Upper lobe of left lung (tissue), 6 donors: ENCODE data around the gene CUTA. TPM values are rescaled to one million over a fixed set of nuclear protein-coding genes. Genes with fewer than 3 reads are reported as not detected.
"Not testable (repeated sequence)": the region's sequence is repeated elsewhere in the genome, so short reads cannot be mapped to it uniquely, and the experiment has no call there.

Source experiments
- ATAC-seq, 2 donors: fragments of 200-7000 bp; cut with Tn5 transposase; one replicate each; pipeline ENCODE4 v1.9.1; 2022; ENCODE audit warnings: mild to moderate bottlenecking in 2 of 2, moderate library complexity in 2 of 2; ENCODE audit not compliant: low FRiP score in 2 of 2
- DNase-seq, 2 donors: peaks; one replicate each; pipeline ENCODE4 v3.0.0-alpha.2; 2019 to 2020
- H3K27ac ChIP-seq, 4 donors: fragments of 200-600 bp; sonication (generic); one replicate each; pipeline ENCODE4 v1.5.1; 2016 to 2019
- H3K27me3 ChIP-seq, 4 donors: fragments of 200-600 bp; sonication (generic); one replicate each; pipeline ENCODE4 v1.5.1; 2017 to 2019
- H3K36me3 ChIP-seq, 4 donors: fragments of 200-600 bp; sonication (generic); one replicate each; pipeline ENCODE4 v1.5.1; 2016 to 2019
- H3K4me1 ChIP-seq, 4 donors: fragments of 200-600 bp; sonication (generic); one replicate each; pipeline ENCODE4 v1.5.1; 2018 to 2019
- H3K4me3 ChIP-seq, 4 donors: fragments of 200-600 bp; sonication (generic); one replicate each; pipeline ENCODE4 v1.5.1; 2017 to 2019; ENCODE audit warnings: mild to moderate bottlenecking in 2 of 4, moderate library complexity in 1 of 4
- H3K9me3 ChIP-seq, 4 donors: fragments of 200-600 bp; sonication (generic); one replicate each; pipeline ENCODE4 v1.5.1; 2018 to 2019
- EP300 ChIP-seq, 4 donors: sonication (generic); formaldehyde crosslinking; IDR thresholded peaks; one replicate each; pipeline ENCODE4 v1.5.1; 2017; ENCODE audit warnings: antibody characterized with exemption in 4 of 4, control low read depth in 2 of 4
- POLR2A ChIP-seq, 4 donors: fragments of 450-650 bp; IDR thresholded peaks; one replicate each; pipeline ENCODE4 v1.5.1; 2016 to 2017; ENCODE audit warnings: antibody characterized with exemption in 4 of 4, mild to moderate bottlenecking in 2 of 4
- POLR2AphosphoS5 ChIP-seq, 2 donors: sonication (generic); formaldehyde crosslinking; IDR thresholded peaks; one replicate each; pipeline ENCODE4 v1.5.1; 2017; ENCODE audit warnings: antibody characterized with exemption in 2 of 2
- WGBS, 2 donors: methylation state at CpG; one replicate each; pipeline ENCODE4 v1.1.5; 2017 to 2018; 5-methylcytosine and 5-hydroxymethylcytosine counted together
- small RNA-seq, 4 donors: library from RNA; depleted of rRNA; stranded (forward); fragments of <200 nt; gene quantifications; one replicate each; pipeline ENCODE3, GENCODE V24; 2016
- total RNA-seq, 6 donors: library from RNA; depleted of rRNA in 4 of 6; stranded (reverse); fragments of >200 nt in 4 of 6; gene quantifications; one replicate each; pipeline versions ENCODE4 v1.1.0 to v1.2.1, GENCODE V29; 2016 to 2021
- TF ChIP-seq, protein P1 (sequence below), 6 experiments: fragments of 450-650 bp in 4 of 6; fragments of 200-600 bp in 2 of 6; sonication (generic) in 2 of 6; IDR thresholded peaks; one replicate each; pipeline ENCODE4 v1.5.1; 2016 to 2019; ENCODE audit warnings: antibody characterized with exemption in 6 of 6
- donor health status: DM: no; HTN: no; CAD: no; lungs with moderate emphysema.
- donor health status: DM: no; HTN: yes; CAD: no; lungs with severe emphysema.

CUTA gene
- total RNA-seq, 6 donors from 2014 or later = 53.4 to 171 (median 112) TPM

DNA sequence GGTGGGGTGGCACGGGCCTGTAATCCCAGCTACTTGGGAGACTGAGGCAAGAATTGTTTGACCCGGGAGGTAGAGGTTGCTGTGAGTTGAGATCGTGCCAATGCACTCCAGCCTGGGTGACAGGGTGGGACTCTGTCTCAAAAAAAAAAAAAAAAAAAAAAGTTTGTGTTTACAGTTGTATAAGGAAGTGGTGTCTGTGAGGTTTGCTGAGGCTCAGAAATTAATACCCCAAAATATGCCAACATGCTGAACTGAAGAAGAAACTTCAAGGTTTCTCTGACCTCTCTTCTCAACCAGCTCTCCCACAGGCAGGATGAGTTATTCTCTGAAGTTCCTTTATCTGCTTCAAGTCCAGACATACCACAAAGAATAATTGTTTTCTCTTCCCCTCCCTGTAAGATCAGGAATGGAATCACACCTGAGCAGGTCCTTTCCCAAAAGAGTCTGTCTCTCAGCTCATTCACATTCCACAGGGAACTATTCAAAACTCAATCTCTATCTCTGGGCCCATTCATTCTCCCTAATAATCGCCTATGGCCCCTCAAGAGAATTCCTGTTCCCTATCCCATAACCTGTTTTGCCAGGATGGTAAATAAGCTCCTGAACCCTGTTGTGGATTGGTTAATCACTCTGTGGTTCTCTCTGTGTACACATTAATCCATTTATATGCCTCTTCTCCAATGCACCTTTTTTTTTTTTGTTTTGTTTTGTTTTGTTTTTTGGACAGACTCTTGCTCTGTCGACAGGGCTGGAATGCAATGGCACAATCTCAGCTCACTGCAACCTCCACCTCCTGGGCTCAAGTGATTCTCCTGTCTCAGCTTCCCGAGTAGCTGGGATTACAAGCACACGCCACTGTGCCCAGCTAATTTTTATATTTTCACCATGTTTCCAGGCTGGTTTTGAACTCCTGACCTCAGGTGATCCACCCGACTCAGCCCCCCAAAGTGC, 43.7 kb downstream of the CUTA start:
- ATAC-seq = peak in 1 of 2 donors; percentile 4
- H3K36me3 ChIP-seq = no peaks in the 10 kb centered on the region
- 52 to 56% methylated on average over 8 of the region's 8 CpGs for WGBS, 2 donors
- no peak for TF ChIP-seq EP300 (IDR thresholded peaks at IDR 0.05)
- TF ChIP-seq, protein P1, sequence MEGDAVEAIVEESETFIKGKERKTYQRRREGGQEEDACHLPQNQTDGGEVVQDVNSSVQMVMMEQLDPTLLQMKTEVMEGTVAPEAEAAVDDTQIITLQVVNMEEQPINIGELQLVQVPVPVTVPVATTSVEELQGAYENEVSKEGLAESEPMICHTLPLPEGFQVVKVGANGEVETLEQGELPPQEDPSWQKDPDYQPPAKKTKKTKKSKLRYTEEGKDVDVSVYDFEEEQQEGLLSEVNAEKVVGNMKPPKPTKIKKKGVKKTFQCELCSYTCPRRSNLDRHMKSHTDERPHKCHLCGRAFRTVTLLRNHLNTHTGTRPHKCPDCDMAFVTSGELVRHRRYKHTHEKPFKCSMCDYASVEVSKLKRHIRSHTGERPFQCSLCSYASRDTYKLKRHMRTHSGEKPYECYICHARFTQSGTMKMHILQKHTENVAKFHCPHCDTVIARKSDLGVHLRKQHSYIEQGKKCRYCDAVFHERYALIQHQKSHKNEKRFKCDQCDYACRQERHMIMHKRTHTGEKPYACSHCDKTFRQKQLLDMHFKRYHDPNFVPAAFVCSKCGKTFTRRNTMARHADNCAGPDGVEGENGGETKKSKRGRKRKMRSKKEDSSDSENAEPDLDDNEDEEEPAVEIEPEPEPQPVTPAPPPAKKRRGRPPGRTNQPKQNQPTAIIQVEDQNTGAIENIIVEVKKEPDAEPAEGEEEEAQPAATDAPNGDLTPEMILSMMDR (IDR thresholded peaks at IDR 0.05) = no peak
- H3K4me3 ChIP-seq = no peak overlapping the region
- H3K9me3 ChIP-seq = no peaks in the 10 kb centered on the region
- H3K4me1 ChIP-seq = peaks cover 23 to 35% (median 27%) of the 10 kb centered on the region in 4 donors
- no peak for DNase-seq
- H3K27ac ChIP-seq = peak overlapping the region; percentile 28 to 85 (median 64)
- H3K27me3 ChIP-seq = no peaks in the 10 kb centered on the region

GRCh38 chr6:33372526-33373123, 45.3 kb downstream of the CUTA start:
- Histone ChIP-seq H3K4me1 (peaks cover 23 to 35% (median 27%) of the 10 kb centered on the region in 4 donors), H3K27me3 (no peaks in the 10 kb centered on the region), H3K36me3 (no peaks in the 10 kb centered on the region), H3K4me3 (no peak overlapping the region), H3K9me3 (no peaks in the 10 kb centered on the region), H3K27ac (no peak overlapping the region)
- WGBS, 2 donors = 48 to 56% methylated on average over 5 of the region's 5 CpGs
- ATAC-seq (no peak), DNase-seq (no peak)
- TF ChIP-seq EP300 (IDR thresholded peaks at IDR 0.05) (no peak), POLR2AphosphoS5 (IDR thresholded peaks at IDR 0.05) (no peak), POLR2A (IDR thresholded peaks at IDR 0.05) (no peak)

- H3K4me1 ChIP-seq = peaks cover 23 to 35% (median 27%) of the 10 kb centered on the region in 4 donors
- not testable (repeated sequence) for H3K27me3 ChIP-seq, H3K36me3 ChIP-seq, H3K9me3 ChIP-seq, H3K27ac ChIP-seq, ATAC-seq, H3K4me3 ChIP-seq
- DNase-seq = peak in 1 of 2 donors; percentile 41
- 84 to 86% methylated on average over 8 of the region's 8 CpGs for WGBS, 2 donors
Observed at GRCh38 chr6:33371901-33372300, 46.0 kb downstream of the CUTA start.

- not testable (repeated sequence) for ATAC-seq, H3K9me3 ChIP-seq, DNase-seq, H3K27ac ChIP-seq, H3K36me3 ChIP-seq, H3K4me3 ChIP-seq, H3K27me3 ChIP-seq, H3K4me1 ChIP-seq
- WGBS, 2 donors = 87% methylated on average over 5 of the region's 5 CpGs
Observed at GRCh38 chr6:33367715-33368025, 50.2 kb downstream of the CUTA start.

- TF ChIP-seq EP300 (IDR thresholded peaks at IDR 0.05) (no peak), POLR2AphosphoS5 (IDR thresholded peaks at IDR 0.05) (no peak), POLR2A (IDR thresholded peaks at IDR 0.05) (no peak)
- TF ChIP-seq, protein P1 (IDR thresholded peaks at IDR 0.05) = no peak
- no peaks in the 10 kb centered on the region for H3K27me3 ChIP-seq
- 70 to 86% methylated on average over 8 of the region's 8 CpGs for WGBS, 2 donors
- H3K4me3 ChIP-seq = no peak overlapping the region
- H3K9me3 ChIP-seq = no peaks in the 10 kb centered on the region
- DNase-seq (no peak), ATAC-seq (no peak)
- no peak overlapping the region for H3K27ac ChIP-seq
- H3K4me1 ChIP-seq = peaks cover 0 to 4% (median 0%) of the 10 kb centered on the region in 4 donors
- H3K36me3 ChIP-seq = no peaks in the 10 kb centered on the region
Observed at GRCh38 chr6:33367009-33367714, 50.7 kb downstream of the CUTA start.

Small RNA genes lying within 50 kb of the gene (small RNA-seq; reads per million reads assigned to genes)
- gene RPL35AP4 (0 reads per million in 4 donors), gene ZBTB9 (0 reads per million in 4 donors)

Other genes starting within 250 kb of the CUTA start
- gene COL11A2, start 225.6 kb downstream of the CUTA start, total RNA-seq = 1 to 10 TPM in 2 of 6 donors, under 1 TPM in 4; 0.20 to 2.1 (median 0.74) TPM
- 10 to 100 TPM; 19.3 to 67.1 (median 48.4) TPM for gene RXRB, start 217.4 kb downstream of the CUTA start, total RNA-seq
- gene SLC39A7, start 217.2 kb downstream of the CUTA start, total RNA-seq = 100 to 1,000 TPM in 2 of 6 donors, 10 to 100 TPM in 4; 37.7 to 104 (median 86.7) TPM
- 10 to 100 TPM in 5 of 6 donors, 1 to 10 TPM in 1; 8.2 to 39.3 (median 28.7) TPM for gene HSD17B8, start 213.5 kb downstream of the CUTA start, total RNA-seq
- 10 to 100 TPM; 17.9 to 50.6 (median 40.4) TPM for gene RING1, start 209.6 kb downstream of the CUTA start, total RNA-seq
- 100 to 1,000 TPM in 1 of 6 donors, 10 to 100 TPM in 5; 30.1 to 170 (median 45.8) TPM for gene VPS52, start 146.2 kb downstream of the CUTA start, total RNA-seq
- gene RPS18, start 146.0 kb downstream of the CUTA start, total RNA-seq = 1,000 to 10,000 TPM in 4 of 6 donors, 100 to 1,000 TPM in 2; 535 to 2,038 (median 1,627) TPM
- 10 to 100 TPM; 20.1 to 29.7 (median 23.2) TPM for gene B3GALT4, start 141.0 kb downstream of the CUTA start, total RNA-seq
- 10 to 100 TPM; 21.1 to 50.3 (median 41.7) TPM for gene WDR46, start 128.9 kb downstream of the CUTA start, total RNA-seq
- 10 to 100 TPM; 13.8 to 42.9 (median 30.7) TPM for gene PFDN6, start 128.5 kb downstream of the CUTA start, total RNA-seq
- 100 to 1,000 TPM in 2 of 6 donors, 10 to 100 TPM in 4; 56.5 to 149 (median 77.9) TPM for gene RGL2, start 119.2 kb downstream of the CUTA start, total RNA-seq
- 100 to 1,000 TPM; 131 to 310 (median 221) TPM for gene TAPBP, start 104.0 kb downstream of the CUTA start, total RNA-seq
- gene ZBTB22, start 100.4 kb downstream of the CUTA start, total RNA-seq = 10 to 100 TPM; 24.2 to 32.5 (median 28.2) TPM
- gene DAXX, start 95.1 kb downstream of the CUTA start, total RNA-seq = 10 to 100 TPM; 29.3 to 57.6 (median 43.5) TPM
- gene KIFC1, start 26.3 kb downstream of the CUTA start, total RNA-seq = 10 to 100 TPM in 1 of 6 donors, 1 to 10 TPM in 5; 1.2 to 11.8 (median 4.4) TPM
- gene PHF1, start 7.1 kb downstream of the CUTA start, total RNA-seq = 100 to 1,000 TPM in 1 of 6 donors, 10 to 100 TPM in 5; 61.7 to 150 (median 65.5) TPM
- 10 to 100 TPM in 5 of 6 donors, 1 to 10 TPM in 1; 8.2 to 57.6 (median 19.5) TPM for gene SYNGAP1, start 2.0 kb upstream of the CUTA start, total RNA-seq
- 1 to 10 TPM; 3.2 to 8.7 (median 6.1) TPM for gene ZBTB9, start 36.5 kb upstream of the CUTA start, total RNA-seq
- 10 to 100 TPM in 5 of 6 donors, 1 to 10 TPM in 1; 9.2 to 23.5 (median 13.7) TPM for gene BAK1, start 162.2 kb upstream of the CUTA start, total RNA-seq
- 100 to 1,000 TPM in 5 of 6 donors, 10 to 100 TPM in 1; 95.6 to 179 (median 137) TPM for gene ITPR3, start 203.2 kb upstream of the CUTA start, total RNA-seq